CD4-positive, alpha-beta memory T cell (primary cell): ENCODE data around the gene NAT8. TPM values are rescaled to one million over a fixed set of nuclear protein-coding genes. Genes with fewer than 3 reads are reported as not detected.
"Not testable (repeated sequence)": the region's sequence is repeated elsewhere in the genome, so short reads cannot be mapped to it uniquely, and the experiment has no call there.

Experiments
- CTCF ChIA-PET: fragments of 350-600 bp; sonication (Branson Sonifier 250); formaldehyde crosslinking; loops from one replicate; lab custom pipeline; 2021; ENCODE audit warnings: inconsistent platforms; ENCODE audit not compliant: partially characterized antibody; lab: Charles Lee
- POLR2A ChIA-PET: fragments of 350-600 bp; sonication (Branson Sonifier 250); formaldehyde crosslinking; loops from one replicate; lab custom pipeline; 2021; ENCODE audit not compliant: partially characterized antibody; lab: Charles Lee
- DNase-seq, 5 donors: peaks; one replicate each; pipeline versions ENCODE4 v3.0.0 to v3.0.0-alpha.2; 2020 to 2022; ENCODE audit warnings: mixed read lengths in 1 of 5
- H3K27ac ChIP-seq: one replicate; pipeline ENCODE4 v1.7.0; 2013; ENCODE audit warnings: low read depth, low read length
- H3K27me3 ChIP-seq: 2 replicates; pipeline ENCODE4 v1.7.0; 2013; ENCODE audit warnings: mild to moderate bottlenecking, low read length, moderate library complexity; ENCODE audit not compliant: insufficient read depth
- H3K36me3 ChIP-seq: 2 replicates; pipeline ENCODE4 v1.7.0; 2013; ENCODE audit warnings: mild to moderate bottlenecking, low read length, moderate library complexity; ENCODE audit not compliant: insufficient read depth
- H3K4me1 ChIP-seq: 2 replicates; pipeline ENCODE4 v1.7.0; 2013; ENCODE audit warnings: mild to moderate bottlenecking, low read length, moderate library complexity; ENCODE audit not compliant: insufficient read depth
- H3K4me3 ChIP-seq, 2 donors: one replicate each; pipeline ENCODE4 v1.7.0; 2013; ENCODE audit warnings: low read length in 2 of 2, mild to moderate bottlenecking in 1 of 2
- H3K9me3 ChIP-seq, 2 donors: one replicate each; pipeline ENCODE4 v1.7.0; 2013; ENCODE audit warnings: low read length in 2 of 2, control low read depth in 1 of 2; ENCODE audit not compliant: control insufficient read depth in 1 of 2
- H3K27ac Mint-ChIP-seq, 7 donors: one replicate each; pipeline ENCODE4 v1.8.0; 2020 to 2021; ENCODE audit warnings: mixed read lengths in 7 of 7, mild to moderate bottlenecking in 6 of 7, inconsistent platforms in 3 of 7, moderate library complexity in 3 of 7
- H3K27me3 Mint-ChIP-seq, 2 donors: one replicate each; pipeline ENCODE4 v1.8.0; 2020 to 2021; ENCODE audit warnings: mixed read lengths in 2 of 2
- H3K36me3 Mint-ChIP-seq, 2 donors: one replicate each; pipeline ENCODE4 v1.8.0; 2020 to 2021; ENCODE audit warnings: mixed read lengths in 2 of 2, inconsistent platforms in 1 of 2, mild to moderate bottlenecking in 1 of 2
- H3K4me1 Mint-ChIP-seq, 4 donors: one replicate each; pipeline ENCODE4 v1.8.0; 2020 to 2021; ENCODE audit warnings: mixed read lengths in 4 of 4, mild to moderate bottlenecking in 1 of 4
- H3K4me3 Mint-ChIP-seq, 8 donors: one replicate each; pipeline ENCODE4 v1.8.0; 2020 to 2021; ENCODE audit warnings: mixed read lengths in 8 of 8, mild to moderate bottlenecking in 7 of 8, moderate library complexity in 6 of 8, inconsistent platforms in 3 of 8
- H3K9me3 Mint-ChIP-seq, 8 donors: one replicate each; pipeline ENCODE4 v1.8.0; 2020 to 2021; ENCODE audit warnings: mixed read lengths in 8 of 8, mild to moderate bottlenecking in 5 of 8, inconsistent platforms in 3 of 8, moderate library complexity in 1 of 8
- intact Hi-C: fragments of 100-400 bp; cut with micrococcal nuclease; formaldehyde crosslinking; loops from one replicate; pipeline ENCODE4 v1.15.1; 2023
- polyA plus RNA-seq, 2 donors: library from polyadenylated mRNA; unstranded; fragments of 300-500 nt; fragmentation: Illumina TruSeq; gene quantifications; one replicate each; pipeline ENCODE4 v1.2.3, GENCODE V29; 2021
- total RNA-seq, 2 experiments: library from RNA; stranded (reverse); gene quantifications; one replicate each; pipeline ENCODE4 v1.2.3, GENCODE V29; 2021

The NAT8 gene
- total and polyA plus RNA-seq, 4 experiments from 2014 or later, result not detected

- no peaks in the 10 kb centered on the region for H3K27me3 ChIP-seq
- Mint-ChIP-seq H3K4me3 (no peak overlapping the region), H3K9me3 (peaks cover 0 to 6% (median 2%) of the 10 kb centered on the region in 8 donors), H3K27me3 (peaks cover 1 to 2% of the 10 kb centered on the region in 2 donors), H3K4me1 (no peaks in the 10 kb centered on the region), H3K36me3 (no peaks in the 10 kb centered on the region), H3K27ac (no peak overlapping the region)
- no peaks in the 10 kb centered on the region for H3K4me1 ChIP-seq
- H3K36me3 ChIP-seq, result no peaks in the 10 kb centered on the region
- no peak for DNase-seq
- intact Hi-C loops, result no loop called here
- POLR2A ChIA-PET, result no interaction called here
- H3K4me3 ChIP-seq, result no peak overlapping the region
- CTCF ChIA-PET, result no interaction called here
- no peak overlapping the region for H3K27ac ChIP-seq
- H3K9me3 ChIP-seq, result no peaks in the 10 kb centered on the region
Observed at GRCh38 chr2:73654175-73654574, 12.0 kb upstream of the NAT8 start.

- intact Hi-C loops, result no loop called here
Observed at GRCh38 chr2:73652348-73652747, 10.1 kb upstream of the NAT8 start.

GRCh38 chr2:73651591-73652230 is 9.5 kb upstream of the NAT8 start:
- H3K9me3 ChIP-seq, result no peaks in the 10 kb centered on the region
- Mint-ChIP-seq H3K27me3 (peaks cover 1 to 3% of the 10 kb centered on the region in 2 donors), H3K9me3 (peaks cover 0 to 6% (median 0%) of the 10 kb centered on the region in 8 donors), H3K4me1 (no peaks in the 10 kb centered on the region), H3K27ac (no peak overlapping the region), H3K4me3 (no peak overlapping the region), H3K36me3 (no peaks in the 10 kb centered on the region)
- POLR2A ChIA-PET, result no interaction called here
- H3K4me1 ChIP-seq, result no peaks in the 10 kb centered on the region
- CTCF ChIA-PET, result no interaction called here
- H3K27ac ChIP-seq, result no peak overlapping the region
- H3K27me3 ChIP-seq, result no peaks in the 10 kb centered on the region
- intact Hi-C loops, result no loop called here
- no peak for DNase-seq
- no peak overlapping the region for H3K4me3 ChIP-seq
- H3K36me3 ChIP-seq, result no peaks in the 10 kb centered on the region

More at GRCh38 chr2:73652348-73652747, 10.1 kb upstream of the NAT8 start:
- Mint-ChIP-seq H3K4me3 (no peak overlapping the region), H3K36me3 (no peaks in the 10 kb centered on the region), H3K9me3 (peaks cover 0 to 6% (median 0%) of the 10 kb centered on the region in 8 donors), H3K4me1 (no peaks in the 10 kb centered on the region), H3K27me3 (peaks cover 1 to 2% of the 10 kb centered on the region in 2 donors), H3K27ac (no peak overlapping the region)
- H3K27ac ChIP-seq, result no peak overlapping the region
- POLR2A ChIA-PET, result no interaction called here
- no peak for DNase-seq
- no peaks in the 10 kb centered on the region for H3K4me1 ChIP-seq
- no peaks in the 10 kb centered on the region for H3K27me3 ChIP-seq
- CTCF ChIA-PET, result no interaction called here
- H3K4me3 ChIP-seq, result no peak overlapping the region
- no peaks in the 10 kb centered on the region for H3K9me3 ChIP-seq
- H3K36me3 ChIP-seq, result no peaks in the 10 kb centered on the region

- H3K4me3 ChIP-seq, DNase-seq, H3K36me3 Mint-ChIP-seq, H3K4me3 Mint-ChIP-seq, H3K36me3 ChIP-seq, H3K27ac Mint-ChIP-seq, CTCF ChIA-PET, H3K4me1 ChIP-seq, H3K4me1 Mint-ChIP-seq, intact Hi-C loops, H3K27ac ChIP-seq, POLR2A ChIA-PET, H3K9me3 Mint-ChIP-seq, H3K27me3 ChIP-seq, H3K9me3 ChIP-seq: not testable (repeated sequence)
- H3K27me3 Mint-ChIP-seq, result peaks cover 1 to 18% of the 10 kb centered on the region in 2 donors
Observed at GRCh38 chr2:73647690-73648089, 5.5 kb upstream of the NAT8 start.

GRCh38 chr2:73641767-73642062 is 507 bp downstream of the NAT8 start:
- peak overlapping the region in 1 of 8 donors; percentile 44 for H3K4me3 Mint-ChIP-seq
- H3K27ac Mint-ChIP-seq, result no peak overlapping the region
- intact Hi-C loops, result no loop called here
- H3K27me3 ChIP-seq, result no peaks in the 10 kb centered on the region
- peaks cover 0 to 18% (median 5%) of the 10 kb centered on the region in 8 donors for H3K9me3 Mint-ChIP-seq
- no peaks in the 10 kb centered on the region for H3K4me1 Mint-ChIP-seq
- no peaks in the 10 kb centered on the region for H3K36me3 ChIP-seq
- ChIA-PET POLR2A (no interaction called here), CTCF (interaction anchor here (1.2 kb wide), 1 partner anchor 11 kb away, joined by 4 read pairs; no protein-coding TSS in a partner anchor)
- peaks cover 5 to 21% of the 10 kb centered on the region in 2 donors for H3K27me3 Mint-ChIP-seq
- no peaks in the 10 kb centered on the region for H3K36me3 Mint-ChIP-seq
- H3K4me1 ChIP-seq, result no peaks in the 10 kb centered on the region
- peaks cover 0 to 5% of the 10 kb centered on the region in 2 donors for H3K9me3 ChIP-seq
- no peak for DNase-seq
- no peak overlapping the region for H3K4me3 ChIP-seq
- no peak overlapping the region for H3K27ac ChIP-seq

- Mint-ChIP-seq H3K4me1 (no peaks in the 10 kb centered on the region), H3K4me3 (no peak overlapping the region), H3K9me3 (peaks cover 0 to 18% (median 5%) of the 10 kb centered on the region in 8 donors), H3K36me3 (no peaks in the 10 kb centered on the region), H3K27ac (no peak overlapping the region), H3K27me3 (peaks cover 5 to 20% of the 10 kb centered on the region in 2 donors)
- Histone ChIP-seq H3K4me1 (no peaks in the 10 kb centered on the region), H3K4me3 (no peak overlapping the region), H3K27me3 (no peaks in the 10 kb centered on the region), H3K9me3 (peaks cover 0 to 5% of the 10 kb centered on the region in 2 donors), H3K27ac (no peak overlapping the region), H3K36me3 (no peaks in the 10 kb centered on the region)
- no peak for DNase-seq
- CTCF ChIA-PET, result interaction anchor here (1.2 kb wide), 1 partner anchor 10 kb away, joined by 4 read pairs; no protein-coding TSS in a partner anchor
- intact Hi-C loops, result no loop called here
- POLR2A ChIA-PET, result no interaction called here
Observed at GRCh38 chr2:73640946-73641766, 1.1 kb downstream of the NAT8 start.

- Histone ChIP-seq H3K4me3 (no peak overlapping the region), H3K36me3 (no peaks in the 10 kb centered on the region), H3K4me1 (no peaks in the 10 kb centered on the region), H3K27me3 (no peaks in the 10 kb centered on the region), H3K27ac (no peak overlapping the region), H3K9me3 (peaks cover 0 to 5% of the 10 kb centered on the region in 2 donors)
- H3K36me3 Mint-ChIP-seq, result no peaks in the 10 kb centered on the region
- no peak overlapping the region for H3K4me3 Mint-ChIP-seq
- ChIA-PET POLR2A (no interaction called here), CTCF (no interaction called here)
- H3K27ac Mint-ChIP-seq, result no peak overlapping the region
- no peak for DNase-seq
- H3K4me1 Mint-ChIP-seq, result no peaks in the 10 kb centered on the region
- peaks cover 0 to 18% (median 5%) of the 10 kb centered on the region in 8 donors for H3K9me3 Mint-ChIP-seq
- H3K27me3 Mint-ChIP-seq, result peaks cover 4 to 19% of the 10 kb centered on the region in 2 donors
- intact Hi-C loops, result no loop called here
Observed at GRCh38 chr2:73640511-73640911, 1.7 kb downstream of the NAT8 start.
